ENCODE data around the gene WWP2.
"Not testable (repeated sequence)": the region's sequence is repeated elsewhere in the genome, so short reads cannot be mapped to it uniquely, and the experiment has no call there.

Gene WWP2

DNA sequence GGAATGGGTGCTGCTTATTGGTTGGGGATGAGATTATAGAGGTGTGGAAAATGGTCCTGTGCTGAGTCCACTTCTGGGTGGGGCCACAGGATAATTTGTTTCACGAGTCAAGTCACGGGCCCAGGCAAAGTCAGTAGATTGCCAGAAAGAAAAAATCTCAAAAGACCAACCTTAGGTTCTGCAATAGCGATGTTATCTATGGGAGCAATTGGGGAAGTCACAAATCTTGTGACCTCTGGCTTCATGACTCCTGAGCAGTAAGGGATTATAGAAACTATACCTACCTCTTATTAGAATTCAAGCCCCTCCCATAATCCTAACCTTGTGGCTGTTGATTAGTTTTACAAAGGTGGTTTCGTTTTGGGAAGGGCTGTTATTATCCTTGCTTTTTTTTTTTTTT lies 31.4 kb downstream of the WWP2 start:
- no peak for DNase-seq (ENCODE audit: low read depth in 4 of 4, low spot score in 1 of 4)

- DNase-seq (ENCODE audit: low read depth in 4 of 4, low spot score in 1 of 4) = no peak
These were observed 32.4 kb downstream of the WWP2 start for GRCh38 chr16:69794486-69794885.

GRCh38 chr16:69796285-69797118 lies 34.4 kb downstream of the WWP2 start:
- DNase-seq (ENCODE audit: low read depth in 4 of 4, low spot score in 1 of 4) = no peak

GRCh38 chr16:69798466-69798865 lies 36.3 kb downstream of the WWP2 start:
- no peak for DNase-seq (ENCODE audit: low read depth in 4 of 4, low spot score in 1 of 4)

DNA sequence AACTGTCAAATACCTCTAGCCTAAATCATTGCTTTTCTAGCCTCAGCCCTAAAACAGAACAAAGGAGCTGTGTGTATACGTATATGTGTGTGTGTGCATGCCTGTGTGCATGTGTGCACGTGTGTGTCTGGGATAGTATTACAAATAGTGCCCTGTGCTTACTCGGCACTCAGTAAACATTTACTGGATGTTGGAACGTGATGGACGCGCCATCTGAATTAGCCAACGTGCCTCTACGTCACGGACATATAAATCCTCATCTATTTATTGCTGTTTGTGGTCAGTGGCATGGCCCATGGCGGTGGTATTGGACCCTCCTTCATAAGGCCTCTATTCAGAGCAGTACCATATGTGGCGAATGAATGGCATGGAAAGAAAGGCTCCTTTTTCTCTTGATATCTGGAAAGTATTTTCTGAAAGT lies 37.5 kb downstream of the WWP2 start:
- DNase-seq (ENCODE audit: low read depth in 4 of 4, low spot score in 1 of 4) = no peak

DNA sequence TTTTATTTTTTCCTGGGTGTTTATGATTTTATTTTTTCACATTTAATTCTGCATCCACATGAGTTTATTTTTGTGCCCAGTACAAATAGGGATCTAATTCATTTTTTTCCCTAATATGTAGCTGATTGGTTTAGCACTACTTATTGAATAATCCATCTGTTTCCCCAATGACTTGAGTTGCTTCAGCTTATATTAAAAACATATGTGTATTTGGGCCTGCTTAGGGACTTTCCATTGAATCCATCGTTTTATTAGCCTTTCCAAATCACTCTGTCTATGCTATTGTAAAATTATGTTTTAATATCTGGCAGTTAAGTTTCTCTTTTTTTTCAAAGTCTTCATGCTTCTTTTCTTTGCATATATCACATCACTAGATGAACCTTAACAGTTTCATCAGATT lies 42.2 kb downstream of the WWP2 start:
- no peak for DNase-seq (ENCODE audit: low read depth in 4 of 4, low spot score in 1 of 4)

DNA sequence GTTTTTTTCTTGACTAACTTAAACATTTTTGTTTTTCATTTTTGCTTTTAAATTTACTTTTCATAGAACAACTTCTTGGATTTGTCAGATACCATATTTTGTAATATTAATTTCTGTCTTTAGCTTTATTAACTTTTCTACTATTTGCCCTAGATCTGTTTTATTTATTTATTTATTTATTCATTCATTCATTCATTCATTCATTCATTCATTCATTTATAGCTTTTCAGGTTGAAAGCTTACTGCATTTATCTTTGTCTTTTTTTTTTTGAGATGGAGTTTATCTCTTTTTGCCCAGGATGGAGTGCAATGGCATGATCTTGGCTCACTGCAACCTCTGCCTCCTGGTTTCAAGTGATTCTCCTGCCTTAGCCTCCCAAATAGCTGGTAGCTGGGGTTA lies 44.6 kb downstream of the WWP2 start:
- DNase-seq (ENCODE audit: low read depth in 4 of 4, low spot score in 1 of 4) = not testable (repeated sequence)

DNA sequence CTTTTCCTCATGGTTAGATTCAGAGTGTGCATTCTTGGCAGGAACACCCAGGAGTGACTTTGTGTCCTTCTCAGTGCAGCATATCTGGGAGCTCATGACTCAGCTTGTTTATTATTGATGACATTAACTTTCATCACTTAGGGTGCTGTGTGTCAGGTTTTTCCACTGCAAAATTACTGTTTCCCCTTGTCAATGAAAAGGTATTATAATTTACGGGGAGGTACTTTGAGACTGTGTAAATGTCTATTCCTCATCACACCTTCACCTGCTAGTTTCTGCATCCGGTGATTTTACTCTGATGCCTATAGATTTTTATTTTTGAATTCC lies 50.5 kb downstream of the WWP2 start:
- no peak for DNase-seq (ENCODE audit: low read depth in 4 of 4, low spot score in 1 of 4)

DNA sequence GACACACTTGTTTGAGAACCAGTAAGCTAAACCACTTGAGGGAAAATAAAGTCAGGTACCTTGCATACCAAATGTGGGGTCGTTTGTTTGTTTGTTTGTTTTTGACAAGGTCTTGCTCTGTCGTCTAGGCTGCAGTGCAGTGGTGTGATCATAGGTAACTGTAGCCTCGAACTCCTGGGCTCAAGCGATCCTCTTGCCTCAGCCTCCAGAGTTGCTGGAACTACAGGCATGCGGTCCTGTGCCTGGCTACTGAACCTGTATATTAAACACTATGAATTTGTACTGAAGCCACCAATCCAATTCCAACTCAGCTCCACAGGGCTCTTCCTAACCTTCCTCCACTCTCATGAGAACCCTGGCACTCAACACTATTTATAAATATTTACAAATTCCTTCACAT lies 51.9 kb downstream of the WWP2 start:
- DNase-seq (ENCODE audit: low read depth in 4 of 4, low spot score in 1 of 4) = no peak

- DNase-seq (ENCODE audit: low read depth in 4 of 4, low spot score in 1 of 4) = no peak
These were observed 52.4 kb downstream of the WWP2 start for GRCh38 chr16:69814561-69814960.

- DNase-seq (ENCODE audit: low read depth in 4 of 4, low spot score in 1 of 4) = not testable (repeated sequence)
These were observed 53.2 kb downstream of the WWP2 start for GRCh38 chr16:69815216-69815883.

DNA sequence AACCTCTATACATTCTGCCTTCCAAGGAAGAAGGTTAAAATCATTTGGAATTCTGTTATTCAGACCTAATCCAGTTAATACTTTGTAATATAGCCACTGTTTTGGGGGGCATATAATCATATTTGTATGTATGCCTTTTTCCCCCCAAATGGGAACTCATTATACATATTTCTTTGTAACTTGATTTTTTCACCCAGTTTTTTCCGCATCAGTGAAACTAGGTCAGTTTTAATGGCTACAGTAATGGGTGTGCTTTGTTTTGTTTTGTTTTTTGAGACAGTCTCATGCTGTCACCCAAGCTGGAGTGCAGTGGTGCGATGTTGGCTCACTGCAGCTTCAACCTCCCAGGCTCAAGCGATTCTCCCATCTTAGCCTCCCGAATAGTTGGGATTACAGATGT lies 54.9 kb downstream of the WWP2 start:
- no peak for DNase-seq (ENCODE audit: low read depth in 4 of 4, low spot score in 1 of 4)

- DNase-seq (ENCODE audit: low read depth in 4 of 4, low spot score in 1 of 4) = no peak
These were observed 56.9 kb downstream of the WWP2 start for GRCh38 chr16:69818891-69819545.

- DNase-seq (ENCODE audit: low read depth in 4 of 4, low spot score in 1 of 4) = no peak
These were observed 58.9 kb downstream of the WWP2 start for GRCh38 chr16:69820926-69821541.

- no peak for DNase-seq (ENCODE audit: low read depth in 4 of 4, low spot score in 1 of 4)
These were observed 59.7 kb downstream of the WWP2 start for GRCh38 chr16:69821844-69822173.

GRCh38 chr16:69822174-69822935 lies 60.2 kb downstream of the WWP2 start:
- DNase-seq (ENCODE audit: low read depth in 4 of 4, low spot score in 1 of 4) = no peak

GRCh38 chr16:69823831-69824563 lies 61.9 kb downstream of the WWP2 start:
- DNase-seq (ENCODE audit: low read depth in 4 of 4, low spot score in 1 of 4) = no peak

GRCh38 chr16:69824564-69825142 lies 62.5 kb downstream of the WWP2 start:
- not testable (repeated sequence) for DNase-seq (ENCODE audit: low read depth in 4 of 4, low spot score in 1 of 4)

DNA sequence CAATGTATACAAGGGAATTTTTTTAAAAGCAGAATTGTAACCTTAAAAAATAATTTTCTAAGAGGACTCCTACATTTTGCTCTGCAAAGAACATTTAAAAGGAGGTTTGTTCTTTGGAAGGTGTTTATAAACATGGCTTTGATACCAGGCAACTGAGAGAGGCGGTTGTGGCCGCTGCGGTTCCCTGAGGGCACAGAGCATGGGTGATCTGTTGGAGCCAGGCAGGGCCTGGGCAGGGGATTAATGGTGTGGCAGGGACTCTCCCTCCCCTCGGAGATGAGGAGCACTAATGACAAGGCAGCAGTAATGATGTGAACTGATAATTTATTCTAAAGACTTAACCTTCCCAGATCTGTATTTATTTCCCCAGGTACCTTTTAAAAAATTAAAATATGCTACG lies 65.4 kb downstream of the WWP2 start:
- no peak for DNase-seq (ENCODE audit: low read depth in 4 of 4, low spot score in 1 of 4)

DNA sequence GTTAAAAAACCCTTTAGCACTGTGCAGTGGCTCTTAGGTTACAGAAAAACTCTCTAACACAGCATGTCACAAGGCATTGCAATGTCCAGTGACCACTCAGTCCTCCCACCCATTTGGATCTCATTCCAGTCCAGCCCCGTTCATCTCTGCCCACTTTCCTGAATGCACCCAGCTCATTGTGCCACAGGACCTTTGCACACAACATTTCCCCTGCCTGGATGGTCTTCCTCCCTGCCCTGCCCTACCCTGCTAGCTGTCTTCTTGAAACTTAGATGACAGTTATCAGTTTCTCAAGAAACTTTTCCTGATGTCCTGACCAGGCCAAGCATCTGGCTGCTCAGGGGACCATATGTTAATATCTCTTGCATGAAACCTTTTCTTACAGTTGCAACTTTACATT lies 67.2 kb downstream of the WWP2 start:
- no peak for DNase-seq (ENCODE audit: low read depth in 4 of 4, low spot score in 1 of 4)
